ENCODE data around the gene CFAP46.
"Not testable (repeated sequence)": the region's sequence is repeated elsewhere in the genome, so short reads cannot be mapped to it uniquely, and the experiment has no call there.

The CFAP46 gene

GRCh38 chr10:132899751-132900065 lies 42.7 kb downstream of the CFAP46 start:
- POLR2A ChIA-PET (ENCODE audit: low non-redundant PET), result no interaction called here
- TF ChIP-seq CTCF (conservative IDR thresholded peaks at IDR 0.05; ENCODE audit: low read depth), result no peak
- DNase-seq (ENCODE audit: low spot score), result no peak
- CTCF ChIA-PET, result no interaction called here
- no peak overlapping the region for H3K27ac ChIP-seq

- POLR2A ChIA-PET (ENCODE audit: low non-redundant PET), result no interaction called here
- H3K27ac ChIP-seq, result no peak overlapping the region
- CTCF ChIA-PET, result no interaction called here
- no peak for DNase-seq (ENCODE audit: low spot score)
- TF ChIP-seq CTCF (conservative IDR thresholded peaks at IDR 0.05; ENCODE audit: low read depth), result no peak
These were observed 43.2 kb downstream of the CFAP46 start for GRCh38 chr10:132899054-132899750.

- ChIA-PET POLR2A (ENCODE audit: low non-redundant PET) (no interaction called here), CTCF (no interaction called here)
- H3K27ac ChIP-seq, result no peak overlapping the region
- DNase-seq (ENCODE audit: low spot score), result no peak
- TF ChIP-seq CTCF (conservative IDR thresholded peaks at IDR 0.05; ENCODE audit: low read depth), result no peak
These were observed 43.8 kb downstream of the CFAP46 start for GRCh38 chr10:132898391-132899053.

- ChIA-PET CTCF (no interaction called here), POLR2A (ENCODE audit: low non-redundant PET) (no interaction called here)
- H3K27ac ChIP-seq, result no peak overlapping the region
- no peak for DNase-seq (ENCODE audit: low spot score)
- no peak for TF ChIP-seq CTCF (conservative IDR thresholded peaks at IDR 0.05; ENCODE audit: low read depth)
These were observed 44.6 kb downstream of the CFAP46 start for GRCh38 chr10:132897516-132898381.

GRCh38 chr10:132893786-132894185 lies 48.6 kb downstream of the CFAP46 start:
- H3K27ac ChIP-seq; DNase-seq (ENCODE audit: low spot score); POLR2A ChIA-PET (ENCODE audit: low non-redundant PET): not testable (repeated sequence)
- CTCF ChIA-PET, result interaction anchor here (0.9 kb wide), 1 partner anchor 32 kb away, joined by 3 read pairs; no protein-coding TSS in a partner anchor

GRCh38 chr10:132893090-132893489 lies 49.3 kb downstream of the CFAP46 start:
- ChIA-PET CTCF (interaction anchor here (0.9 kb wide), 1 partner anchor 33 kb away, joined by 3 read pairs; no protein-coding TSS in a partner anchor), POLR2A (ENCODE audit: low non-redundant PET) (no interaction called here)
- DNase-seq (ENCODE audit: low spot score), result no peak
- no peak overlapping the region for H3K27ac ChIP-seq
- TF ChIP-seq CTCF (conservative IDR thresholded peaks at IDR 0.05; ENCODE audit: low read depth), result no peak
